ENCODE results near the gene PIH1D1.
"Not testable (repeated sequence)": the region's sequence is repeated elsewhere in the genome, so short reads cannot be mapped to it uniquely, and the experiment has no call there.

PIH1D1 gene

DNA sequence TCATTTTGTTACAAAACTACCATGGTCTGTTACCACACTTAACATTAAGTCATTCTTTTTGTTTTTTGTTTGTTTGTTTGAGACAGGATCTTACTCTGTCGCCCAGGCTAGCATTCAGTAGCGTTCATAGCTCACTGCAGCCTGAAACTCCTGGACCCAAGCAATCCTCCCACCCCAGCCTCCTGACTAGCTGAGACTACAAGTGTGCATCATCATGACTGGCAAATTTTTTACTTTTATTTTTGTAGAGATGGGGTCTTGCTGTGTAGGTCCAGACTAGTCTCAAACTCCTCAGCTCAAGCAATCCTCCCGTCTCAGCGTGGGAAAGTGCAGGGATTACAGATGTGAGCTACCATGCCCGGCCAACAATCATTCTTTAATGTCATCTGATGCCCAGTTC lies 4.7 kb upstream of the PIH1D1 start:
- DNase-seq (ENCODE audit: low read depth in 3 of 3), result no peak

DNA sequence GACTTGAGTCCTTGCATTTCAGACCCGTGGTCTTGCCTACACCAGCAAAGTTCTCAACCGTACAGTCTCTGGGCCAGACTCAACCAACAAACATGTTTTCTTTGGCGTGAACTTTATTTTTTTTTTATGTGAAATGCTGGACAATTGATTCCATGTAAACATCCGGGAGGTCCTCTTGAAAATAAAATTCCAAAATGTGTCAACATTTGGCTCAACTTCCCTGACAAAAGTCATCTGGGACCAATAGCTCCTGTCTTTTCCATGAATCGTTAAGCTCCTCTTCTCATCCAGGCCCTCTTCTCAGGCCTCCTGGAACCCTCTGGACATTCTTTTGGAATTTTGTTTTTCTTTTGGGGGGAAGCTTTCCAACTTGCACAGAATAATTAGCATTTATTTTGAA lies 4.2 kb upstream of the PIH1D1 start:
- no peak for DNase-seq (ENCODE audit: low read depth in 3 of 3)

DNA sequence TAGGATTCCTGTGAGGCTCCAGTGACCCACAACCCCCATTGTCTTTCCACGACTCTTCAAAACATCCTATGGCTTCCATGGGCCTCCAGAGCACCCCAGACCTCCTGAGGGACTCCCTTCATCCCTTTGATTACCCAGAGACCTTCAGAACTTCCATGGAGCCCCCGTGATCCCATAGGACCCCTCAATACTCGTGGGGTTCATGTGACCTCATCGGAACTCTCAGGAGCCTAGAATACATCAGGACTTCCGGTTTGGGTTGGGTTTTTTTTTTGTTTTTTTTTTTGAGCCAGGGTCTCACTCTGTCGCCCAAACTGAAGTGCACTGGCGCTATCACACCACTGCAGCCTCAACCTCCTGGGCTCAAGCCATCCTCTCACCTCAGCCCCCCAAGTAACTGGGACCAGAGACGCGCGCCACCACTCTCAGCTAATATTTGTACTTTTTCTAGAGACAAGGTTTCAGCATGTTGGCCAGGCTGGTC lies 2.2 kb upstream of the PIH1D1 start:
- no peak for DNase-seq (ENCODE audit: low read depth in 3 of 3)

DNA sequence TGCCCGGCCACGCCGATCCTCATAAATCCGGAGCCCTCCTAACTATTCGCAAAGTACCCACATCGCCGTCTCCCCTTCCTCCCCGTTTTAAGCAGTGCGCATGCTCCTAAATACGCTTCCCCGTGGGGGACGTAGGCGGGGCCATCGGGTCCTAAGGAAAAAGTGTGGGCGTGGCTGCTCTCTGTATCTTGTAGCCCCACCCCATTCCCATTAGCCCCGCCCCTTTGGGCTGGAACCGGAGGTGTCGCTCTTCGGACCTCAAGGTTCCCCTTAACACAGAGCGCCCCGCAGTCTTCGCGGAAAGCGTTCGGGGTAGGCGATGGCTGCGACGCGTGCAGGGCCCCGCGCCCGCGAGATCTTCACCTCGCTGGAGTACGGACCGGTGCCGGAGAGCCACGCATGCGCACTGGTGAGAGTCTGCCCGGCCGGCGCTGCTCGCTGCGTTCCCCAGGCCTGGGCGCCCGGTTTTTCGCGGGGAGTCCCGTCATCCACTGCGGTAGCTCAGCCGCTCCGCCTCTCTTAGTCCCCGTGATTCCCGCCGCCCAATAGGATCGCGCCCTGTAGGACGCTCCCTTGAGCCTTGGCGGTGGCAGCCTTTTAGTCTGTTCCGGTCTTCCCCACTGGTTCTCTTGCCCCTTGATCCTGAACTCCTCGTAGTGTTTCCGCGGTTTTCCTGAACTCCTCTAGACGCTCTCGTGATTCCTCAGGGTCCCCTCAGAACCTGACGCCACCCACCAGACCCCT lies 1.6 kb upstream of the PIH1D1 start, which contains the start of gene ALDH16A1:
TSS of gene ALDH16A1 (plus strand) at position 213 of the 744 bp plus-strand sequence. CDS start at position 320, 107 bp downstream.
- DNase-seq (ENCODE audit: low read depth in 3 of 3), result peak; percentile 96 to 98 (median 98)

DNA sequence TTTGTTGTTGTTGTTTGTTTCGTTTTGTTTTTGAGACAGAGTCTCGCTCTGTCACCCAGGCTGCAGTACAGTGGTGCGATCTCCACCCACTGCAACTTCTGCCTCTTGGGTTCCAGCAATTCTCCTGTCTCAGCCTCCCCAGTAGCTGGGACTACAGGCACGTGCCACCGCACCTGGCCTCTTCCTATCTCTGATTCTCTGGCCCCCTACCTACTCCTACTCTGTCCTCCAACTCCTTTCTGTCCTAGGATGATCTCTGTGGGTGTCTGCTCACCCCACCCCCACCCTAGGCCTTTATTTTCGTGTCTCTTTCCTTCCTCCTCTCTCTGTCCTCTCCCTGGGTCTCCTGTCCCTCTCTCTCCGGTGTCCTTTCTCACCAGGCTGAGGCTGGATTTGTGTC lies 1.2 kb downstream of the PIH1D1 start:
- DNase-seq (ENCODE audit: low read depth in 3 of 3), result no peak

DNA sequence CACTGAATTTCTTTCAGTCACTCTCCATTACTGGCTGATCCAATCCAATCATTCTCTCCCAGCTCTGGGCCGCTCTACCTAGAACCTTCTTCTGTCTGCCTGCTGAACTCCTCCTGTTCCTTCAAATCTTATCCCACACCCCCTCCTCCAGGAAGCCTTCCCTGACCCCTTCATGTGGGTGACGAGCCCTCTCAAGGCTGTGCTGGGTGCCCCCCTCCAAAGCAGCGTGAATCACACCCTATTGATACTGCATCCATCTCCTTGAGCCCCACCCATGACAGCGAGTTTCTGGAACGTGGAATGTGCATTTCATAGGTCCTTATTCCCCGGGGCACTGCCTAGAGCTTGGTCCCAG lies 3.2 kb downstream of the PIH1D1 start:
- no peak for DNase-seq (ENCODE audit: low read depth in 3 of 3)

DNA sequence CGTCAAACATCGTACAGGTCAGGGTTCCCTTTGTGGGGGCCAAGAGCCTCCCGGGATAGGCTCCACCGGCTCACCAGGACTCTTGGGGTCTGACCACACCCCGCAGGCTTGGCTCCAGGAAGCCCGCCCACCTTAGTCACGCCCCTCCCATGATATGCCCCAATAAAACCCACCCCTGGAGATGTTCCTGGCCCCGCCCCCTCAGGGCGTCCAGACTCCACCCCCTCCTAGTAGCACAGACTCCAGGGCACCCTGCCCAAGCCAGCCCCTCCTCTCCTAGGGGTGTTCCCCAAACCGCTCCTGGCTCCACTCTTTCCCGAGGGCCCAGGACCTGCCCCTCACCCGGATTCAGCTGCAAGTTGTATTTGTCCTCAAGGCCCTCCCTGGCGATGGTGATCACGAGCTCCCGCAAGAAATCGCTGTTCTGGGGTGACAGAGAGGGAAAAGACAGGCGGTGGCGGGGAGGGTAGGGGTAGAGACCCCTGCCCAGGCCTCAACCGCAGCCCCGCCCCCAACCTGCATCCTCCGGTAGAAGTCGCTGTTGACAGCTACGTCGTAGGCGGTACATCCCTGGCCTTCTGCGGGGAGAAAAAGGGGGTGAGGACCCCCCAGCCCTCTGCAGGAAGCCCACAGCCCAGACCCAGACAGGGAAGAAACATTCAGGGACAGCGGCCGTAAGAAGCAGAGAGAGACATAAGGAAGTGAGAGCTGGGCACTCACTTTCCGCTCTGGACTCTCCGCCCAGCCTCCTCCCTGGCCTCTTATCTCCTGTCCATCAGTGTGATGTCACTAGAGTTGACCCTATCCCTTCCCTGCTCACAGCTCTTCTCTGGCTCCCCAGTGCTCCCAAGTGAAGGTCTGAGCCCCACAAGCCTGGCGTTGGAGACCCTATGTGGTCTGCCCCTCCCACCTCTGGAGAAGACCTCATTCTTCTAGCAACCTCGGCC lies 3.9 kb downstream of the PIH1D1 start:
- no peak for DNase-seq (ENCODE audit: low read depth in 3 of 3)

DNA sequence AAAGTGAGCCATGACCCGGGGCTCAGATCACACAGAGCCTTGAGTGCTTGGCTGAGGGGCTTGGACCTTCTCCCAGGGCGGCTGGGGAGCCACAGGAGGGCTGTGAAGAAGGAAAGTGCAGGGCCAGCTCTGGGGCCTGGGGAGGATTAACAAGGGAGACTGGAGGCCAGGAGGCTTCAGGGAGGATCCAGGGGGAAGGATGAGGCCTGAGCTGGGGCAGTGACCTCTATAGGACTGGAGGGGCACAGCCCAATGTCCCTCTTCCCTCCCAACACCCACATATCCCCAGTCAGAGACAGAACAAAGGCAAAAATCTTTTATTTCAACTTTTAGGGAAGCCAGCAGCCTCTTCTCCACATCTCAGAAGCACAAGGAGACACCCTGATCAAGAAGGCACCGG lies 5.6 kb downstream of the PIH1D1 start:
- DNase-seq (ENCODE audit: low read depth in 3 of 3), result no peak

DNA sequence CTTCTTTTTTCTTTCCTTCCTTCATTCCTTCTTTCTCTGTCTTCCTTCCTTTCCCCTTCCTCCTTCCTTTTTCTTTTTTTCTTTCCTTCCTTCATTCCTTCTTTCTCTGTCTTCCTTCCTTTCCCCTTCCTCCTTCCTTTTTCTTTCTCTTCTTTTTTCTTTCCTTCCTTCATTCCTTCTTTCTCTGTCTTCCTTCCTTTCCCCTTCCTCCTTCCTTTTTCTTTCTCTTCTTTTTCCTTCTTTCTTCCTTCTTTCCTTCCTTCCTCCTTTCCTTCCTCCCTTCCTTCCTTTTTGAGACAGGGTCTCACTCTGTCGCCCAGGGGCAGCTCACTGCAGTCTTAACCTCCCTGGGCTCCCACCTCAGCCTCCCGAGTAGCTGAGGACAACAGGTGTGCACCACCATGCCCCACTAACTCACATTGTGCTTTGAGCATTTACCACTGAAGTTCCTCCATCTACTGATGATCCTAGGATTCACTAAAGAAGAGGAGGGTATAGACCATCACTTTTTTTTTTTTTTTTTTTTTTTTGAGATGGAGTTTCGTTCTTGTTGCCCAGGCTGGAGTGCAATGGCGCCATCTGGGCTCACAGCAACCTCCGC lies 7.4 kb downstream of the PIH1D1 start:
- DNase-seq (ENCODE audit: low read depth in 3 of 3), result not testable (repeated sequence)

DNA sequence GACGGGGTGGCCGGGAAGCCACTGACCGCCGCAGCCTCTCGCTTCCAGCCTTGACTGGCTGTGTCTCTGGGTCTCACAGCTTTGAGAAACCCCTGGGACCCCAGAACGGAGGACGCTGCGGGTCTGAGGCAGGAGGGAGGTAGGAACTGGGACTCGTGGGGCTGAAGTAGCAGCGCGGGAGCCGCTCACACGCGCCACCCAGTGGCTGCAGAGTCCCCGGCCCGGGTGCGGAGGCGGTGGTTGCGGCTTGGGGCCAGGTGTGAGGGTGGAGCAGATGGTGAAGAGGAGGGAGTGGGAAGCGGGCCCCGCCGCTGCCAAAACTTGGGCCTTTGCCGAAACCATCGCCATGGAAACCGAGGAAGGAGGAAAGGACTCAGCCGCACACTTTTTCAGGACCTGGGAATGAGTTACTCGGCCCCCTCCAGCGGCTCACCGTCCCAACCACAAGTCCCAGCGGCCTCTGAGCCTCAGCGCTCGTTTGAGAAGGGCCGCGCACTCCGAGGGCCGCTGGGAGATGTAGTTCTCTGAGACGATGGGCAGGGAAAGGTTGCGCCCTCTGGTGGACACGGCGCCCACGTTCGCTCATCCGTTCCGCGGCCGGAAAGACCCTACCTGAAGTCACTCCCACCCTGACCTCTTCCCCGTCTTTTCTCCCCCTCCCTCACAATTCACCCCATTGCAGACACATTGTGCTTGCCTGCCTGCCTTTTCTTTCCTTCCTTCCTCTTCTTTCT lies 8.1 kb downstream of the PIH1D1 start:
- DNase-seq (ENCODE audit: low read depth in 3 of 3), result peak; percentile 87 to 92 (median 89)

DNA sequence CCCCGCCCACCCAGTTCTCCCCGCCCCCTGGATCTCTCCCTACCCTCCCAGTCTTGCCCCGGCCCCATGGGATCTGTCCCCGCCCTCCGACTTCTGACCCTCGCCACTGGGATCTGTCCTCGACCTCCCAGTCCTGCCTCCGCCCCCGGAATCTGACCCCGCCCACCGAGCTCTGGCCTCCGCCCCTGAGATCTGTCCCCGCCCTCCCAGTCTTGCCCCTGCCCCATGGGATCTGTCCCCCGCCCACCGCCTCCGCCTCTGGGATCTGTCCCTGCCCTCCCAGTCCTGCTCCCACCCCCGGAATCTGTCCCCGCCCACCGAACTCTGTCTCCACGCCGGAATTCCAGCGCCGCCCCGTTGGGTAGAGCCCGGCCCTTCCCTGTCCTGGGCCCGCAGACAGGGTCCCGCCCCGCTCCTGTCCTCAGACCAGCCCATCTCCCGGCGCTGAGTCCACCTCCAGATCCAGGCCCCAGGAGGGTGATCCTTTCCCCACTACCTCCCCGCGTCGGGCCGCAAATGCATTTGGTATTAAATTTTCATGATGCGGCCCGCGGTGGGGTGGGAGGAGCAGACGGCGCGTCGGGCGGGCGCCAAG lies 8.7 kb downstream of the PIH1D1 start:
- DNase-seq (ENCODE audit: low read depth in 3 of 3), result peak in 1 of 3 donors; percentile 56

DNA sequence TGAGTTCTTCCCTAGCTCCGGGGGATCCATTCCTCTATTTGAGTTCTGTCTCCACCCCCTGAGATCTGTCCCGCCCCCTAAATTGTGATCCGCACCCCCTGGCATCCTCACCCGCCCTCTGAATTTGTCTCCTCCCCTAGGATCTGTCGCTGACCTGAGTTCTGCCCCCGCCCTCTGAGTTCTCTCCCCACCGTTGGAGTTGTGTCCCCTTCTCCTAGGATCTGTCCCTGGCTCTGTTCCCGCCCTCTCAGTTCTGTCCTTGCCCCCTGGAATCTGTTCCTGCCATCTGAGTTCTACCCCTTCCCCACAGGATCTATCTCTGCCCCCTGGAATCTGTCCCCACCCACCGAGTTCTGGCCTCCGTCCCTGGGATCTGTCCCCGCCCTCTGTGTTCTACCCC lies 9.3 kb downstream of the PIH1D1 start:
- DNase-seq (ENCODE audit: low read depth in 3 of 3), result no peak

DNA sequence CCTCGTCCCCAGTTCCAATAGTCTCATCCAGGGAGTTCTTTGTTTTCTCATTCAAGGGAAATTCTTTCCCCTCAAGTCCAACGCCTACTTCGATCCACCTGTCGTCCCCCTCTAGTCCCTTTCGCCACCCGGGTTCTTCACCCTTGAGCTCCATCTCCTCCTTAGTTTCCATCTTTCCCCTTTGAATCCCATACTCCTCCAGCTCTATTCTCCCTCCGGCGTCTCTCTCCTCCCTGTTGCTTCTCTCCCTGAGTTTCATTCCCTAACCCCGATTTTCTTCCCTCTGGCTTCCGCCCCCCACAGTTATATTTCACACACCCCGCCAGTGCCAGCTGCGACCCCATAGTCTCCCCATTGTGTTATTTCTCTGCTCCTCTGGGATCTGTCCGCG lies 9.7 kb downstream of the PIH1D1 start:
- no peak for DNase-seq (ENCODE audit: low read depth in 3 of 3)

DNA sequence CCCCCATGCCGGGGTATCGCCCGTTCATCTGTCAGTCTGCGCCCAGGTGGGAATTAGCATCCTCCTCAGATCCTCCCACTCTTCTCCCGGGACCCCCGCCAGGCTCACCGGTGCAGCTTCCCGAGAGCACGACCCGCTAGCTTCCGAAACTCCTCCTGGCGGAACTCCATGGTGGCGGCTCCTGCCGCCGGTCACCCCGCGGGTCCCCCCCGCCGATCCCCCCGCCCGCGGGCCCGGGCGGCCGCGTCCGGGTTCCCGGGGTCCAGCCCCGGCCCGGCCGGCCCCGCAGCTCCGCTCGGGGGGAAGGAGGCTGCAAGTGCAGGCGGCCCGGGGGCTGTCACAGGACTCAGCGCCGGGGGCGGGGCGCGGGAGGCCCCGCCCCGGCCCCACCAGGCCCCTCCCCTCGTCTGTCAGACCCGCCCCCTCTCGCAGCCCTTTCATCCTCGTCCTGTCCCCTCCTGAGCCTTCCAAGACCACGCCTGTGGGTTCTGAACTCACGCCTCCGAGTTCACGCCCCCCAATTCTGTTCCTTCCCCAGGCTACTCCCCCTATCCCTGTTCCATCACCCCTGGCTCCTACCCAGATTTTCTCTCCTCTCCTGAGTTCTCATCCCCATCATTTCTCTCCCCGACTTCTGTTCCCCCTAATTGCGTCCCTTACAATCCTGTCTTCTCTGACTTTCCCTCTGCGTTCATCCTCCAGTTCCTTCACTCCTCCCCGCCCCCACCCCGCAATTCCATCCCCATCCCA lies 10.2 kb downstream of the PIH1D1 start, which contains the start of gene SLC17A7:
TSS of gene SLC17A7 (minus strand) at position 318 of the 750 bp plus-strand sequence. CDS start at position 170, 148 bp downstream.
- DNase-seq (ENCODE audit: low read depth in 3 of 3), result peak in 1 of 3 donors; percentile 41

DNA sequence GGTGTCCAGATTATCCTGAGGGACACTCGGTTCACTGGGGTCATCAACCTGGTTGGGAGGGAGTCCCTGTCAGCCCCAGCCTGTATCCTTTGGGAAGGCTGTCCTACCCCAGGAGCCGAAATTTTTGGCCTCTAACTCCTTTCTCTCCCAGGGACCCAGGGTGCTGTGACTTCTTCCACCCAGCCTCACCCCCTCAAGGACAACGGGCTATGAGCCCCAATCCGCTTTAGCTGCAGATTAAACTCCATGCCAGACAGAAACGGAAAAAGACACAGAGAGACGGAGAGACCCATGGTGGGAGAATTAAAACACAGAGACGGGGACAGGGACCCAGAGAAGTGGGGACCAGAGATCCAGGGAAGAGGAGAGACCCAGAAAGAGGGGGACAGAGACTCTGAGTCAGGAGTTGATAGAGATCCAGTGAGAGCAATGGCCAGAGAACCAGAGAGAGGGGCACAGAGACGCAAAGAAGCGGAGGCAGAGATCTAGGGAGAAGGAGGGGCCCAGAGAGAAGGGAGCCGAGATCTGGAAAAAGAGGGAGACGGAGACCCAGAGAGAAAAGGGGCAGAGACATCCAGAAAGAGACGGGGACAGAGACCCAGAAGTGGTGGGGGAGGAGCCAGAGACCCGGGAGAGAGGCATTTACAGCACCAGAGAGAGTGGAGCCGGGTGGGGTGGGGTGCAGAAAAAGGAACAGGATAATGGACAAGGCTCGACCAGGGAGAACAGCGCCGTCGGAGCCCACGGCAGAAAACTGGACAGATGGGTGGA lies 11.0 kb downstream of the PIH1D1 start:
- DNase-seq (ENCODE audit: low read depth in 3 of 3), result no peak

DNA sequence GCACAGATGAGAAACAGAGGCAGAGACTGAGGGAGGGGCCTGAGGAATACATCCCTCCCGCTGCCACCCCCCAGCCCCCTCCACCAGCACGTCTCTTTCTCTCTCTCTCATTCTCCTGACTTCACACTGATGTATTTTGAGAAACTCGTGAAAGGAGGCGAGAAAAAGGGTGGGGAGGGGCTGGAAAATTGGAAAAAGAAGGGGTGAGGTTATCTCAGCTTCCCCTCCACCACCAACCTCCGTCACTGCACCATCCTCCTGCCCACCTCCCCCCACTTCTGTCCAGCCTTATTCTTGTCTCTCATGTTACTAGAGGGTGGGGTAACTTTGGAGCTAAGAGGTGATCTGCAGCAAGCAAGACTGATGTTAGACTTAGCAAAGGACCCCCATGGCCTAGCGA lies 11.8 kb downstream of the PIH1D1 start:
- no peak for DNase-seq (ENCODE audit: low read depth in 3 of 3)

DNA sequence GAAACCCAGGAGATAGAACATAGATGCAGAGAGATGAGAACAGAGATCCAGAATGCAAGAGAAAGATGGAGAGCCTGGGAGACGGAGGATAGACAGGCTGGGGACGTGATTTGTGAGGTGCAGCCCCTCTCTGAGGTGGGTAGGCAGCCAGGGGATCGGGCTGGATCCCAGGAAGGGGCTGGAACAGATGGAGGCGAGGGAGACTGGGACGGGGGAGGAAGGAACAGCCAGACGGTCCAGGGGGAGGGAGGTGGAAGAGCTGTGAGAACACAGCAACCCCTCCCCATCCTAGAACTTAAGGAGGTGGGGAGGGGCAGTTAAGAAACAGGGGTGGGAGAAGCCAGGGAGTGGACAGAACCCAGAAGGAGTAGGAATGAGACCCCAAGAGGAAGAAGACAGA lies 13.4 kb downstream of the PIH1D1 start:
- DNase-seq (ENCODE audit: low read depth in 3 of 3), result no peak

DNA sequence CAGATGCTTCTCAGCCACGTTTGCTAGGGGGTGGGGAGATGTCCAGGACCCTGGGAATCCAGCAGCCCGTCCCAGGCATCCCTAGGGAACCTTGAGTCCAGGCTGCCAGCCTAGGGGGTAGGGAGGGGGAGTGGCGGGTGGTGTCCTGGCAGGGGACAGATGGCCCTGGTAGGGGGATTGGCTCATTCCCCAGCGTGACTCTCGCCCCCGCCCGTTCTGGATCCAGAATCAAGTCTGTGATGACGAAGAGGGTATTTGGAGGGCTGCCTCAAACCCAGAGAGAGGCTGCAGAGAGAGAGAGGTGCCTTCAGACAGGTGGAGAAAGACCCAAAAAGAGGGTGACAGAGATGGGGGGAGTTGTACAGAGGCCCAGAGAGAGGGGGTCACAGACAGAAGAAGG lies 14.4 kb downstream of the PIH1D1 start:
- DNase-seq (ENCODE audit: low read depth in 3 of 3), result no peak

DNA sequence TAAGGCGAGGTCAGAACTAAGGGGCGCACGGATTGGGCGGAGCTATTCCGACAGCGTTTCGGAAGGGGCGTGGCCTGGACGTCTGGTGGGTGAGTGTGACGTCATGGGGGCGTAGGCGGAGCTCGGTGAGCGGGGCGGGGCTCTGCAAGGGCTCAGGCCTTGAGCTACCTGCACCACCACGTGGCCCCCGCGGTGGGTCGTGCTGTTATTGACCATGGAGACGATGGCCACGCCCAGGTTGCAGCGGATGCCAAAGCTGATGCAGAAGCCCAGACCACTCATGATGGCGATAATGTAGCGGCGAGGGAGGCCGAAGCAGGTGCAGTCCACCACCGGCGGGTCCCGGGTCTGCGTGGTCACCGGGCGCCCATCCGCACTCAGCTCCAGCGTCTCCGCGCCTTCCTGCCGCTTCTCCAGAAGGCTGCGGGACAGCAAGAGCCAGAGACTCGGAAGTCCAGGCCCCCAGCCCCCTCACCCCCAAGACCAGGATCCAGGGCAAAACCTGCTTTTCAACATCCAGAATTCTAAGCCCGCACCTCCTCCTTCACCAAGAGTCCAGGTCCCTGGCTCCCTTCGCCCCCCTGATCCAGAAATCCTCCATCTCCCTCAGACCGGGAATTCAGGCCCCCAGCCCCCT lies 15.1 kb downstream of the PIH1D1 start:
- DNase-seq (ENCODE audit: low read depth in 3 of 3), result peak in 2 of 3 donors; percentile 55 to 70
